LNCaP clone FGC (cell line): ENCODE data around the gene WFIKKN1.
A peak's percentile ranks its signal among the peaks of the same experiment; 100 is the strongest.

ENCODE experiments used
- DNase-seq: peaks from one replicate; pipeline ENCODE4 v3.0.0-alpha.2; 2011; ENCODE audit warnings: low read depth
- H3K4me3 ChIP-seq: 2 replicates; pipeline ENCODE4 v1.5.1; 2011; ENCODE audit warnings: mild to moderate bottlenecking, low read depth, low read length, control low read depth
- TF ChIP-seq, protein P1 (sequence below): IDR thresholded peaks from 2 replicates; pipeline ENCODE4 v1.5.1; 2012; ENCODE audit warnings: mild to moderate bottlenecking; ENCODE audit not compliant: control insufficient read depth, insufficient read depth; ENCODE audit errors: extremely low read depth

The WFIKKN1 gene

DNA sequence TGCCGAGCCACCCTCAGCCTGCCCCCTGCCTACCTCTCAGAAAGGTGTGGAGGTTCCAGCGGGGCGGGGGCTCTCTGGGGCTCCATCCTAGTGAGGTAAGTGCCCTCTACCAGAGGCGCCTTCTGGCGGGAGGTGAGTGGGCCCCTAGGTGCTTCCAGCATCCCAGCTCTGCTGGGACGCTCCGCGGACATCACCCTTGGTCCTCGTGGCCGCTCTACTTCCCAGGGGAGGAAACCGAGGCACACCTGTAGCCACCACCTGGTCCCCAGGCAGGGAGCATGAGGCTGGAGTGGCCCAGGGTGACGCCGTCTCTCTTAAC lies 12.2 kb downstream of the WFIKKN1 start:
- DNase-seq: no peak
- H3K4me3 ChIP-seq: peak overlapping the region; percentile 91
- TF ChIP-seq, protein P1, sequence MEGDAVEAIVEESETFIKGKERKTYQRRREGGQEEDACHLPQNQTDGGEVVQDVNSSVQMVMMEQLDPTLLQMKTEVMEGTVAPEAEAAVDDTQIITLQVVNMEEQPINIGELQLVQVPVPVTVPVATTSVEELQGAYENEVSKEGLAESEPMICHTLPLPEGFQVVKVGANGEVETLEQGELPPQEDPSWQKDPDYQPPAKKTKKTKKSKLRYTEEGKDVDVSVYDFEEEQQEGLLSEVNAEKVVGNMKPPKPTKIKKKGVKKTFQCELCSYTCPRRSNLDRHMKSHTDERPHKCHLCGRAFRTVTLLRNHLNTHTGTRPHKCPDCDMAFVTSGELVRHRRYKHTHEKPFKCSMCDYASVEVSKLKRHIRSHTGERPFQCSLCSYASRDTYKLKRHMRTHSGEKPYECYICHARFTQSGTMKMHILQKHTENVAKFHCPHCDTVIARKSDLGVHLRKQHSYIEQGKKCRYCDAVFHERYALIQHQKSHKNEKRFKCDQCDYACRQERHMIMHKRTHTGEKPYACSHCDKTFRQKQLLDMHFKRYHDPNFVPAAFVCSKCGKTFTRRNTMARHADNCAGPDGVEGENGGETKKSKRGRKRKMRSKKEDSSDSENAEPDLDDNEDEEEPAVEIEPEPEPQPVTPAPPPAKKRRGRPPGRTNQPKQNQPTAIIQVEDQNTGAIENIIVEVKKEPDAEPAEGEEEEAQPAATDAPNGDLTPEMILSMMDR: no peak

DNA sequence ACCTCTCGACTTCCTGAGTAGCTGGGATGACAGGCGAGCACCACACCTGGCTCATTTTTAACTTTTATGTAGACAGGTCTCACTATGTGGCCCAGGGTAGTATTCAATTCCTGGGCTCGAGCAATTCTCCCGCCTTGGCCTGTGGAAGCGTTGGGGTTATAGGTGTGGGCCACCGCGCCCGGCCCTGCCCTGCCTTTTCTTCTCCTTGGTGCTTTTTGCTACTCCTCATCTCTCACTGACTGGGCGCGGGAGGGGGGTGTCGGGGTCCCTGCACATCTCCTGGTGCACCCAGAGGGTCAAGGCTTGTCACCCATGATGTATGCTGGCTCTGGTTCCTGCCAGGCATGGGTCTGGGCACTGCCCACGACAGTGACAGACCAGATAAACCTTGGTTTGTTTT lies 13.8 kb downstream of the WFIKKN1 start:
- TF ChIP-seq, protein P1: no peak
- H3K4me3 ChIP-seq: no peak overlapping the region
- no peak for DNase-seq

DNA sequence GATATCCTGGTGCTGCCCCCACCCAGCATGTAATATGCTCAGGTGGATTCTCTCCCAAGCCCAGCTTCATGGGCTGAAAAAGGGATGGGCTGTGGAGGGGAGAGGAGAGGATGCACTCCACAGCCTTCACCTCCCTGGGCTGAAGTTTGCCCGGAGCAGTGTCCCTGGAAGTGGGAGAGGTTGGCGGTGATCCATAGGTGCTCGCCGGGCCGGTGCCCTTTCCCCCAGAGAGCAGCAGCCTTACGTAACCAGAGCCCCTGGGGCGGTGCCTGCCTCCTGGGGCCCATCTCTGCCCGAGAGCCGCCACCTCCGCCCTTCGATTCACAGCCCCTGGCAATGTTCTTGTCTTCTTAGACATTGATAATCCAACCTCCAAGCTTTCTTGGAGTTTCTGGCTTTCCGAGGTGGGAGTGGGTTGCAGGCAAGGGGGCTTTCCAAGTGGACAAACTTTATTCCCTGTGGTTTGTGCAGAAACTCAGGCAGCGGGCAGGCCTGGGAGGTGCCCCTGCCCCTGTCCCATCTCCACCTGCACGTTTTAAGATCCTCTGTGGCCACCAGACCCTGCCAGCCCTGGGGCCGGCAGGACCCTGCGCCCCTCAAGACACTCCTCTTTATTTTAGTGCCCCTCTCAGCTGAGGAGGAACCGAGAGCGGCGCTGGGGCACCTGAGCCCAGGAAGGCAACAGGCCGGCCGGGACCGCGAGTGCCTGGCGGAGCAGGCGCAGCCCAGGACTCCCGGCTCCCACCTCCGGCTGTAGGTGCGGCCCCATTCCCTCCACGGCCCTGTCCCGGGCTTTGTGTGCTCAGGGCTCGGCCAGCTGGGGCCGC lies 15.3 kb downstream of the WFIKKN1 start:
- TF ChIP-seq, protein P1: no peak
- no peak for DNase-seq
- H3K4me3 ChIP-seq: no peak overlapping the region

DNA sequence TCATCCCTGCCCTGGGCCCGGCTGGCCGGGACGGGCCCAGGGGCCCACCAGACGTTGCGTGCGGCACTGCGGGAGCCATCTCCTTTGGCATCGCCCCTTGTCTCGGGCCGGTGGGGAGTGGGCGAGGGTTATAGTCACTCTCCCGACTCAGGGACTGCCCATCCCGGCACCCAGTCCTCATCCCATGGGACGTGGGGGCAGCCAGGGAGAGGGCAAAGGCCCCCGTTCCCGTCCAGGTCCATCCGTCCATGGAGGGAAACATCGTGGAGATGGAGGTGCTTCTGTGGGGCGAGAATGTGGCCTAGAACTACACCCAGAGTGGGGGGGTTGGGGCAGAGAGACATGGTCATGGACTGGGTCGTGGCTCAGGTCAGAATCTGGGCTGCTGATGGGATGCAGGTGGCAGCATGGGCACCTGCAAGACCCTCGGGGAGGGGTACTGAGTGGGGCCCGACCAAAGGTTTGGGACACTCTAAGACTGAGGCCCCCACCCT lies 15.9 kb downstream of the WFIKKN1 start:
- no peak overlapping the region for H3K4me3 ChIP-seq
- DNase-seq: no peak
- TF ChIP-seq, protein P1: no peak

DNA sequence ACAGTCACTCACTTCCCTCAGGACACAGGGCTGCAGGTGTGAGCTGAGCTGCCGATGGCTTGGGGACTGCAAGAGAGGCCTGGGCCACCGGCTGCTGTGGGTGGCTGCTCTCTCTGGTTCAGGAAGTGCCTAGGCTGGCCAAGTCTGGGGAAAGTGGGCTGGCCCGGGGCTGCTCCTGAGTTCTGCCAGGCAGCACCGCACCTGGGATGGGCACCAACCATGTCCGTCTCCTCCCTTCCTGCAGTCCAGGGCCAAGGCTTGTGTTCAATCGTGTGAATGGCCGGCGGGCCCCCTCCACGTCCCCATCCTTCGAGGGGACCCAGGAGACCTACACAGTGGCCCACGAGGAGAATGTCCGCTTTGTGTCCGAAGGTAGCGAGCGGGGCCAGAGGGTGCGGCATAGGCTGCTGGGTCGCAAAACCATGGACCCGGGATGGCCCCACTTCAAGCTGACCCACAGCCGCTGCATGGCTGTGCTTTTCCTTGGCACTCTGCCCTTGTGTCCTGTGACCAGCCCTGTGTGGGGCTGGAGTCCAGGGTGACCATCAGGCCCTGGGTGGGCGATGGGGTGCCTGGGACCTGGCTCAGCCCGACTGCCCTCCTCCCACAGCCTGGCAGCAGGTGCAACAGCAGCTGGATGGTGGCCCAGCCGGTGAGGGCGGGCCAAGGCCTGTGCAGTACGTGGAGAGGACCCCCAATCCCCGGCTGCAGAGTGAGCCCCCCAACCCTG lies 16.6 kb downstream of the WFIKKN1 start:
- TF ChIP-seq, protein P1: no peak
- DNase-seq: no peak
- peak overlapping the region; percentile 75 for H3K4me3 ChIP-seq

DNA sequence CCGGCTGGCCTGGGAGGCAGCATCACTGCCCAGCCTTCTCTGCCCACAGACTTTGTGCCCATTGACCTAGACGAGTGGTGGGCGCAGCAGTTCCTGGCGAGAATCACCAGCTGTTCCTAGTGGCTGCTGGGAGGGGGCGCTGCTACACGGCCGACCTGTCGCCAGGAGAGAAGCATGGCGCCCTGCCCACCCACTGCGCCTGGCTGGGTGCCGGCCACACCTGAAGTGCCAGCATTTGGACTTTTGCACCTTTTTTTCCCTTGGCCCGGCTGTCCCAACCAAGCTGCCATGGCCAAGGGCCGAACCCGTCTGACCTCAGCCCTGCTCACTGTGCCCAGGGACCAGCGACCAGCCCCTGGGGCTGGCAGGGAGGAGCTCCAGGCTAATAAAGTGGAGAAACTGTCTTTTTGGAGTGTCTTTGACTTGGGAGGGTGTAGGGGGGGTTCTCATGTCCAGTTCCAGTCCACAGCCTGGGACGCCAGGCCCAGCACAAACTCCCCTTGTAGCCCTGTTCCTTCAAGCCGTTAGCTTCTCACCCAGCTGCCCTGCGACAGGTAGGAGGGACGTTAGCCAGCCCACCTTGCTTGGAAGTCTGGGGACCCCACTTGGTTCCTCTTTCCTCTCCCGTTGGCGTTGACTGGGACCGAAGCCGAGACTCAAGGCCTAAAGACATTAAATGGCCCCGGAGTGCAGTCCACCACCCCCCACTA lies 17.4 kb downstream of the WFIKKN1 start:
- TF ChIP-seq, protein P1: peak; percentile 82
- peak overlapping the region; percentile 75 for H3K4me3 ChIP-seq
- peak; percentile 56 for DNase-seq
